Measurements from ENCODE around the gene LAMC2.

The LAMC2 gene

GRCh38 chr1:183289051-183289496 lies 103.0 kb downstream of the LAMC2 start:
- DNase-seq: no peak

- no peak for DNase-seq
Measured at GRCh38 chr1:183290628-183291027, 104.6 kb downstream of the LAMC2 start.

- DNase-seq: no peak
Measured at GRCh38 chr1:183291216-183291762, 105.2 kb downstream of the LAMC2 start.

- DNase-seq: no peak
Measured at GRCh38 chr1:183291802-183292514, 105.9 kb downstream of the LAMC2 start.

- no peak for DNase-seq
Measured at GRCh38 chr1:183293241-183293640, 107.2 kb downstream of the LAMC2 start.

- no peak for DNase-seq
Measured at GRCh38 chr1:183293876-183294275, 107.8 kb downstream of the LAMC2 start.
